Transverse colon (tissue), 4 donors: ENCODE measurements around the gene SLAMF9. TPM values are rescaled to one million over a fixed set of nuclear protein-coding genes. Genes with fewer than 3 reads are reported as not detected.

Source experiments
- DNase-seq: peaks from one replicate; pipeline ENCODE4 v3.0.0-alpha.2; 2019
- H3K27ac ChIP-seq, 4 donors: fragments of 200-600 bp; sonication (generic); 2 replicates each; pipeline ENCODE4 v1.5.1; 2016 to 2018; ENCODE audit warnings: inconsistent platforms in 4 of 4
- H3K27me3 ChIP-seq: fragments of 200-600 bp; sonication (generic); 2 replicates; pipeline ENCODE4 v1.5.1; 2017; ENCODE audit warnings: inconsistent platforms
- H3K36me3 ChIP-seq, 4 donors: fragments of 200-600 bp; sonication (generic); 2 replicates each; pipeline ENCODE4 v1.5.1; 2017 to 2019; ENCODE audit warnings: inconsistent platforms in 4 of 4
- H3K4me1 ChIP-seq, 4 donors: fragments of 200-600 bp; sonication (generic); 2 replicates each; pipeline ENCODE4 v1.5.1; 2017 to 2020; ENCODE audit warnings: inconsistent platforms in 4 of 4
- H3K4me3 ChIP-seq, 4 donors: fragments of 200-600 bp; sonication (generic); 1 replicate in 1 of 4; 2 replicates in 3 of 4; pipeline versions ENCODE4 v1.5.1 to v1.6.1; 2017 to 2019; ENCODE audit warnings: inconsistent platforms in 4 of 4
- H3K9me3 ChIP-seq, 2 donors: fragments of 200-600 bp; sonication (generic); 2 replicates each; pipeline ENCODE4 v1.5.1; 2017 to 2019; ENCODE audit warnings: inconsistent platforms in 2 of 2
- EP300 ChIP-seq: sonication (generic); formaldehyde crosslinking; IDR thresholded peaks from one replicate; pipeline ENCODE4 v1.6.1; 2017; ENCODE audit warnings: antibody characterized with exemption, low read depth
- POLR2A ChIP-seq: fragments of 450-650 bp; IDR thresholded peaks from one replicate; pipeline ENCODE4 v1.6.1; 2016; ENCODE audit warnings: antibody characterized with exemption, mild to moderate bottlenecking, moderate library complexity
- POLR2AphosphoS5 ChIP-seq, 3 donors: sonication (generic); formaldehyde crosslinking; IDR thresholded peaks; one replicate each; pipeline ENCODE4 v1.6.1; 2016; ENCODE audit warnings: antibody characterized with exemption in 3 of 3
- WGBS, 2 donors: methylation state at CpG; one replicate each; pipeline ENCODE4 v1.1.5; 2018; ENCODE audit warnings: low coverage in 1 of 2; 5-methylcytosine and 5-hydroxymethylcytosine counted together
- in situ Hi-C, 4 donors: fragments of 200-750 bp; cut with MboI; loops; one replicate each; pipeline versions ENCODE4 v1.15.0 to v1.15.1; 2017; ENCODE audit warnings: low sequenced_read_pairs in 3 of 4, low pct_ligation_motif_present in 1 of 4, low pct_unique_long_range_greater_than_20kb in 1 of 4
- intact Hi-C: fragments of 100-400 bp; cut with DNase I; formaldehyde crosslinking; loops from one replicate; pipeline ENCODE4 v1.15.1; 2023; ENCODE audit warnings: low total_unique reads
- total RNA-seq, 4 donors: library from RNA; depleted of rRNA; stranded (reverse); fragments of >200 nt; gene quantifications; one replicate each; pipeline ENCODE4 v1.1.0, GENCODE V29; 2016
- TF ChIP-seq, protein P1 (sequence below), 5 experiments: fragments of 200-600 bp in 3 of 5; fragments of 450-650 bp in 2 of 5; sonication (generic) in 3 of 5; IDR thresholded peaks; 1 replicate in 2 of 5; 2 replicates in 3 of 5; pipeline ENCODE4 v1.5.1; 2016 to 2017; ENCODE audit warnings: antibody characterized with exemption in 5 of 5, inconsistent platforms in 3 of 5, mild to moderate bottlenecking in 2 of 5, moderate library complexity in 1 of 5

Gene SLAMF9
- total RNA-seq, 4 donors from 2014 or later, result 0.64 TPM; not detected in 3

GRCh38 chr1:159945483-159946241, 8.4 kb downstream of the SLAMF9 start, which contains the start of gene IGSF9:
TSS of gene IGSF9 (minus strand) at chr1:159945613. CDS start at chr1:159943454, 2,159 bp downstream.
- H3K4me3 ChIP-seq, result peak within 1 kb of the TSS; percentile 12 to 53 (median 43)
- DNase-seq, result peak; percentile 92
- peak within 1 kb of the TSS; percentile 42 to 75 (median 63) for H3K27ac ChIP-seq
- intact Hi-C loops (no loop called here), in situ Hi-C loops (no loop called here)
- peaks cover 14% of the 10 kb centered on the region for H3K27me3 ChIP-seq
- H3K9me3 ChIP-seq, result no peaks in the 10 kb centered on the region
- no peaks in the 10 kb centered on the region for H3K36me3 ChIP-seq
- TF ChIP-seq POLR2AphosphoS5 (IDR thresholded peaks at IDR 0.05) (peak in 2 of 3 donors; percentile 72 to 79), EP300 (no peak)
- TF ChIP-seq, protein P1, sequence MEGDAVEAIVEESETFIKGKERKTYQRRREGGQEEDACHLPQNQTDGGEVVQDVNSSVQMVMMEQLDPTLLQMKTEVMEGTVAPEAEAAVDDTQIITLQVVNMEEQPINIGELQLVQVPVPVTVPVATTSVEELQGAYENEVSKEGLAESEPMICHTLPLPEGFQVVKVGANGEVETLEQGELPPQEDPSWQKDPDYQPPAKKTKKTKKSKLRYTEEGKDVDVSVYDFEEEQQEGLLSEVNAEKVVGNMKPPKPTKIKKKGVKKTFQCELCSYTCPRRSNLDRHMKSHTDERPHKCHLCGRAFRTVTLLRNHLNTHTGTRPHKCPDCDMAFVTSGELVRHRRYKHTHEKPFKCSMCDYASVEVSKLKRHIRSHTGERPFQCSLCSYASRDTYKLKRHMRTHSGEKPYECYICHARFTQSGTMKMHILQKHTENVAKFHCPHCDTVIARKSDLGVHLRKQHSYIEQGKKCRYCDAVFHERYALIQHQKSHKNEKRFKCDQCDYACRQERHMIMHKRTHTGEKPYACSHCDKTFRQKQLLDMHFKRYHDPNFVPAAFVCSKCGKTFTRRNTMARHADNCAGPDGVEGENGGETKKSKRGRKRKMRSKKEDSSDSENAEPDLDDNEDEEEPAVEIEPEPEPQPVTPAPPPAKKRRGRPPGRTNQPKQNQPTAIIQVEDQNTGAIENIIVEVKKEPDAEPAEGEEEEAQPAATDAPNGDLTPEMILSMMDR (IDR thresholded peaks at IDR 0.05), result peak; percentile 33 to 60 (median 40)
- peaks cover 7 to 57% (median 39%) of the 10 kb centered on the region in 4 donors for H3K4me1 ChIP-seq
- 3 to 6% methylated on average over 6 to 50 of the region's 58 CpGs for WGBS, 2 donors

GRCh38 chr1:159944623-159945455, 9.2 kb downstream of the SLAMF9 start:
- DNase-seq, result no peak
- Histone ChIP-seq H3K4me3 (peak overlapping the region in 3 of 4 donors; percentile 43 to 53 (median 43)), H3K36me3 (no peaks in the 10 kb centered on the region), H3K27me3 (peaks cover 14% of the 10 kb centered on the region), H3K4me1 (peaks cover 7 to 60% (median 40%) of the 10 kb centered on the region in 4 donors), H3K27ac (peak overlapping the region in 3 of 4 donors; percentile 42 to 75 (median 55)), H3K9me3 (no peaks in the 10 kb centered on the region)
- intact Hi-C loops, result loop anchor here (1.0 kb wide), 1 partner anchor 33 kb away; no protein-coding TSS in a partner anchor
- 34 to 43% methylated on average over 4 to 11 of the region's 11 CpGs for WGBS, 2 donors
- TF ChIP-seq POLR2A (no peak), EP300 (no peak), POLR2AphosphoS5 (IDR thresholded peaks at IDR 0.05) (no peak)
- TF ChIP-seq, protein P1 (IDR thresholded peaks at IDR 0.05), result no peak
- in situ Hi-C loops, result no loop called here

- no peaks in the 10 kb centered on the region for H3K36me3 ChIP-seq
- intact Hi-C loops, result loop anchor here (1.0 kb wide), 1 partner anchor 34 kb away; no protein-coding TSS in a partner anchor
- no peaks in the 10 kb centered on the region for H3K9me3 ChIP-seq
- H3K27me3 ChIP-seq, result peaks cover 14% of the 10 kb centered on the region
- H3K27ac ChIP-seq, result no peak overlapping the region
- no peak for DNase-seq
- 82 to 100% methylated on average over 1 to 9 of the region's 9 CpGs for WGBS, 2 donors
- peak overlapping the region in 1 of 4 donors; percentile 53 for H3K4me3 ChIP-seq
- TF ChIP-seq EP300 (no peak), POLR2A (no peak), POLR2AphosphoS5 (IDR thresholded peaks at IDR 0.05) (no peak)
- TF ChIP-seq, protein P1 (IDR thresholded peaks at IDR 0.05), result no peak
- peaks cover 7 to 57% (median 35%) of the 10 kb centered on the region in 4 donors for H3K4me1 ChIP-seq
- in situ Hi-C loops, result no loop called here
Measured at GRCh38 chr1:159943908-159944622, 10.0 kb downstream of the SLAMF9 start.
